Smooth muscle cell of bladder (primary cell): ENCODE results near the gene TGFB3. TPM values are rescaled to one million over a fixed set of nuclear protein-coding genes. Genes with fewer than 3 reads are reported as not detected.

ENCODE experiments used
- total RNA-seq: library from RNA; depleted of rRNA; stranded (reverse); fragments of >200 nt; gene quantifications from 2 replicates; pipeline ENCODE4 v1.2.3, GENCODE V29; 2014

TGFB3 gene
- 12.2 and 19.8 TPM in 2 replicates for total RNA-seq

DNA sequence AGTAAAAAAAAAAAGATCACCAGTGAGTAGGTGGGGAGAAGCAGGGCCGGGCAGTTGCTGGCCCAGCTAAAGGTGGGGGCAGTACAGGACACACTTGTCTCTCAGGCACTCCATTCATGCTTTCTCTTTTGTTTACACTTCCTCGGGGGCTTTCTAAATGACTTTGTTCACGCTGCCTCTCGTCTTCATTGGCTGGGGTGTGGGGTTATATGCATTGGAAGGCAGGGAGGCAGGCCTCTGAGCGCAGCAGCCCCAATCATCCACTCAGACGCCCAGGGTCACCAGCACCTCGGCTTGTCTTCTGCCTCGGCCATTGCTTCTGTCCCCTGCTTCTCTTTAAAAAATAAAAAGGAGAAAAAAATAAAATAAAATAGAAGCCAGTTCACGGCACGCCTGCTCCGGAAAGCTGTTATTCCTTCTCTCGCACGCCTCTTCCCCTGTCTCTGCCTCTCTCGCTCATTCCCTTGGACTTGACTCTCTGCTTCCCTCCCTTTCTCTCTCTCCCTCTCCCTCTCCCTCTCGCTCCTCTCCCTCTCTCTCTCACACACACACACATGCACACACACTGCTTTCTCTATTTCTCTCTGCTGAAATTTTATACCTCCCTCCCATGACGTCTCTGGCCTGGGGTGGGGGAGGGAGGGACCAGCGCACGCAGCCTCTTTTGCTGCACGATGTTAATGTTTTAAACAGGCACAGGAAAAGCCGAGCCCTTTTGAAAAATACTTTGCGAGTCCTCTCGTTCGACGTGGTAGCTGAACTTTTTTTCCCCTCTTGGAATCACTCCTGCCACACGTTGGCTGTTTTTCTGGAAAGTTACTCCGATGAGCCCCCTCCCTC lies at the start of gene TGFB3:
TGFB3 (minus strand) TSS at position 570 of the 840 bp plus-strand sequence. CDS start 1,102 bp downstream, outside the sequence.

GRCh38 chr14:75985618-75986438 lies 4.0 kb upstream of the TGFB3 start, which contains the start of gene IFT43:
Gene IFT43, plus strand, starts transcription at chr14:75985763. Its CDS starts 24 bp downstream, at chr14:75985787.

Other genes with a start within 250 kb of the TGFB3 start
- gene IFT43, start 3.8 kb upstream of the TGFB3 start, total RNA-seq: 41.7 and 48.4 TPM in 2 replicates
- gene GPATCH2L, start 169.9 kb upstream of the TGFB3 start, total RNA-seq: 43.5 and 53.8 TPM in 2 replicates